ENCODE results near the gene HDAC4.

Gene HDAC4

DNA sequence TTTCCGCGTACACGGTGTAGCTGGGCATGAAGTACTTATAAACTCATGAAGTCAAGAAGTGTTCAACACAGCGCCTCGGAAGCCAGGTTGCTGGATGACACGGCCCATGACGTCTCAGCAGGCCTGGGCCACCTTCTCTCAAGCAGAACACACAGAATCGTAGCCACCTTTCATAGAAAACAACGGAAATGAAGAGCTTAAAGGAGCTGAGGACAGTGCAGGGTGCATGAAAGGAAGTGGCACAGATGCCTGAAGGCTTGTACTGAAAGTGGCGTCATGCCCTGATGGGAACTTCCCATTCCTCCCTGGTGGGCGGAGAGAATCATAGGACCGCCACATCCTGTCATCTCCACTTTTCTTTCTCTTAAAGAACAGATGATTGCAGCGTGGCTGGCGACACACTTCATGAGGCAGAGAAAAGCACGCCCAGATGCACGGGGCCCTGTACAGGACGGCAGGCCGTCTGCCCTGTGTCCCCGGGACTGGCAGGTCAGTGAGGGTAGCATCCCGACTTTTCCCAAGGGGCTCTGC lies 31.1 kb downstream of the HDAC4 start:
- H2AFZ ChIP-seq (ENCODE audit: low read length), result no peak overlapping the region
- no peak overlapping the region for H3K27ac ChIP-seq (ENCODE audit: low read depth, low read length, poor library complexity, severe bottlenecking)
- TF ChIP-seq, protein P1, sequence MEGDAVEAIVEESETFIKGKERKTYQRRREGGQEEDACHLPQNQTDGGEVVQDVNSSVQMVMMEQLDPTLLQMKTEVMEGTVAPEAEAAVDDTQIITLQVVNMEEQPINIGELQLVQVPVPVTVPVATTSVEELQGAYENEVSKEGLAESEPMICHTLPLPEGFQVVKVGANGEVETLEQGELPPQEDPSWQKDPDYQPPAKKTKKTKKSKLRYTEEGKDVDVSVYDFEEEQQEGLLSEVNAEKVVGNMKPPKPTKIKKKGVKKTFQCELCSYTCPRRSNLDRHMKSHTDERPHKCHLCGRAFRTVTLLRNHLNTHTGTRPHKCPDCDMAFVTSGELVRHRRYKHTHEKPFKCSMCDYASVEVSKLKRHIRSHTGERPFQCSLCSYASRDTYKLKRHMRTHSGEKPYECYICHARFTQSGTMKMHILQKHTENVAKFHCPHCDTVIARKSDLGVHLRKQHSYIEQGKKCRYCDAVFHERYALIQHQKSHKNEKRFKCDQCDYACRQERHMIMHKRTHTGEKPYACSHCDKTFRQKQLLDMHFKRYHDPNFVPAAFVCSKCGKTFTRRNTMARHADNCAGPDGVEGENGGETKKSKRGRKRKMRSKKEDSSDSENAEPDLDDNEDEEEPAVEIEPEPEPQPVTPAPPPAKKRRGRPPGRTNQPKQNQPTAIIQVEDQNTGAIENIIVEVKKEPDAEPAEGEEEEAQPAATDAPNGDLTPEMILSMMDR (IDR thresholded peaks at IDR 0.05; ENCODE audit: low read length), result no peak
- TF ChIP-seq EZH2 (IDR thresholded peaks at IDR 0.05; ENCODE audit: borderline replicate concordance, low read length), result no peak
- no peaks in the 10 kb centered on the region for H3F3A ChIP-seq (ENCODE audit: insufficient read depth, low read length)
- no peak overlapping the region for H3K4me3 ChIP-seq (ENCODE audit: low read depth, low read length, poor library complexity, severe bottlenecking)
- no peaks in the 10 kb centered on the region for H4K20me1 ChIP-seq (ENCODE audit: insufficient read depth, low read length)
- H3K27me3 ChIP-seq (ENCODE audit: insufficient read depth, low read length), result no peaks in the 10 kb centered on the region
- no peaks in the 10 kb centered on the region for H3K36me3 ChIP-seq (ENCODE audit: insufficient read depth, low read length)
- no peak overlapping the region for H3K9ac ChIP-seq (ENCODE audit: low read length)
- no peaks in the 10 kb centered on the region for H3K79me2 ChIP-seq (ENCODE audit: insufficient read depth, low read length)
- no peak overlapping the region for H3K4me2 ChIP-seq (ENCODE audit: low read length)
- H3K4me1 ChIP-seq (ENCODE audit: insufficient read depth, low read length, severe bottlenecking), result no peaks in the 10 kb centered on the region
- H3K9me2 ChIP-seq (ENCODE audit: low read depth, low read length), result no peaks in the 10 kb centered on the region
- H3K9me3 ChIP-seq (ENCODE audit: low read length), result no peaks in the 10 kb centered on the region

DNA sequence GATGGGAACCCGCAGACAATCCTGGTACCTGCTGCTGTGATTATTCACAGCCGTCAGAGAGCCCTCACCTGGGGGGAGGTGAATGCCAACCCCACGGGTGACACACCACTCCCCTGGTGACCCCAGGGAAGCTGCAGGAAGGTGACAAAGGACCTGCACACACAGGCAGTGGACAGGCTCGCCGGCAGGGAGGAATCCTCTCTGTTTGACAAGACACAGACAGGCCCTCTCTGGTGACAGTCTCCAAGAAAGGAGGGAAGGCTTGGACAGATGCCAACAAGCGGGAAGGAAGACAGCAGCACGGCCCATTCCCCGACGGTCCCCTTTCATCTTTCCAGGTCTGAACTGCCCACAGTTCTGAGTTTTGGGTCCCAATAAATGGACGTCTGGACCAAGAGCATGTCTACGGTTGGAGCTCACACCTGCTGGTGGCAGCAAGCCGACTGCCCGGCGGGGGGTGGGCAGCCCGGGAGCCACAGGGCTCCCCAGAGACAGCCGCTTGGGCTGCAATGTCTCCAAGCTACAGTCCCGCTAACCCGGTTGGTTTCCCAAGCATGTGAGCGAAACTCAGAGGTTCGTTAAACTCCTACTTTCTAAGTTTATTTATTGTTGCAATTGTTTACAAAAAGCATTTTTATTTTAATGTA lies 31.8 kb downstream of the HDAC4 start:
- TF ChIP-seq, protein P1 (IDR thresholded peaks at IDR 0.05; ENCODE audit: low read length), result no peak
- H3K9me2 ChIP-seq (ENCODE audit: low read depth, low read length), result no peaks in the 10 kb centered on the region
- no peaks in the 10 kb centered on the region for H3K27me3 ChIP-seq (ENCODE audit: insufficient read depth, low read length)
- no peak overlapping the region for H2AFZ ChIP-seq (ENCODE audit: low read length)
- H3F3A ChIP-seq (ENCODE audit: insufficient read depth, low read length), result no peaks in the 10 kb centered on the region
- H4K20me1 ChIP-seq (ENCODE audit: insufficient read depth, low read length), result no peaks in the 10 kb centered on the region
- H3K9me3 ChIP-seq (ENCODE audit: low read length), result no peaks in the 10 kb centered on the region
- H3K4me3 ChIP-seq (ENCODE audit: low read depth, low read length, poor library complexity, severe bottlenecking), result no peak overlapping the region
- H3K36me3 ChIP-seq (ENCODE audit: insufficient read depth, low read length), result no peaks in the 10 kb centered on the region
- H3K4me2 ChIP-seq (ENCODE audit: low read length), result no peak overlapping the region
- H3K27ac ChIP-seq (ENCODE audit: low read depth, low read length, poor library complexity, severe bottlenecking), result no peak overlapping the region
- H3K79me2 ChIP-seq (ENCODE audit: insufficient read depth, low read length), result no peaks in the 10 kb centered on the region
- H3K9ac ChIP-seq (ENCODE audit: low read length), result no peak overlapping the region
- no peaks in the 10 kb centered on the region for H3K4me1 ChIP-seq (ENCODE audit: insufficient read depth, low read length, severe bottlenecking)

DNA sequence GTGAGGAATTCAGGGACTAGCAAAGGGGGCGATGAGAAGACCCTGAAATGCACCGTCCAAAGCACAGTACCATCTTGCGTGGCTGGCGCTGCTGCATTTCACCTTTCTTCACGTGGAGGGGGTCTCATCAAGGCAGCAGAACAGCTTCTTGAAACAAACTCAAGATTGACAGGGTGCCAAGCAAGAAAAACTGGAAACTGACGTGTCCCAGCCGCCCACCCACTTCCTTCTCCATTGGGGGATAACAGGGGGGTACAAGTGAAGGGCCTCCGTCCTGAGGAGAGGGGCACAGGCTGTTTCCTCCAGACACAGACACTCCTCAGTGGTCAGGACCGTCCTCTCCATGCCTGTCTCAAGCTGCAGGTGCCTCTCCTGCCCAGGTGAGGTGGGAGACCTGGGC lies 32.5 kb downstream of the HDAC4 start:
- no peak overlapping the region for H3K4me2 ChIP-seq (ENCODE audit: low read length)
- H2AFZ ChIP-seq (ENCODE audit: low read length), result no peak overlapping the region
- H3K4me1 ChIP-seq (ENCODE audit: insufficient read depth, low read length, severe bottlenecking), result no peaks in the 10 kb centered on the region
- no peaks in the 10 kb centered on the region for H3K27me3 ChIP-seq (ENCODE audit: insufficient read depth, low read length)
- H3K27ac ChIP-seq (ENCODE audit: low read depth, low read length, poor library complexity, severe bottlenecking), result no peak overlapping the region
- H3K36me3 ChIP-seq (ENCODE audit: insufficient read depth, low read length), result no peaks in the 10 kb centered on the region
- H4K20me1 ChIP-seq (ENCODE audit: insufficient read depth, low read length), result no peaks in the 10 kb centered on the region
- no peaks in the 10 kb centered on the region for H3K79me2 ChIP-seq (ENCODE audit: insufficient read depth, low read length)
- no peaks in the 10 kb centered on the region for H3K9me2 ChIP-seq (ENCODE audit: low read depth, low read length)
- TF ChIP-seq, protein P1 (IDR thresholded peaks at IDR 0.05; ENCODE audit: low read length), result no peak
- TF ChIP-seq EZH2 (IDR thresholded peaks at IDR 0.05; ENCODE audit: borderline replicate concordance, low read length), result no peak
- no peaks in the 10 kb centered on the region for H3F3A ChIP-seq (ENCODE audit: insufficient read depth, low read length)
- H3K4me3 ChIP-seq (ENCODE audit: low read depth, low read length, poor library complexity, severe bottlenecking), result no peak overlapping the region
- no peak overlapping the region for H3K9ac ChIP-seq (ENCODE audit: low read length)
- H3K9me3 ChIP-seq (ENCODE audit: low read length), result no peaks in the 10 kb centered on the region
